Dedifferentiated amniotic fluid mesenchymal stem cell (primary cell): ENCODE measurements around the gene REG3G.
"Not testable (repeated sequence)": the region's sequence is repeated elsewhere in the genome, so short reads cannot be mapped to it uniquely, and the experiment has no call there.

ENCODE experiments used
- DNase-seq: peaks from one replicate; pipeline ENCODE4 v3.0.0-alpha.2; 2016; ENCODE audit errors: extremely low spot score

REG3G gene

GRCh38 chr2:79016342-79016741 lies 9.2 kb upstream of the REG3G start:
- no peak for DNase-seq

- no peak for DNase-seq
Observed at GRCh38 chr2:79026061-79026460, 559 bp downstream of the REG3G start.

GRCh38 chr2:79039944-79040343 lies 14.4 kb downstream of the REG3G start:
- no peak for DNase-seq

- no peak for DNase-seq
Observed at GRCh38 chr2:79041032-79041448, 15.5 kb downstream of the REG3G start.

- not testable (repeated sequence) for DNase-seq
Observed at GRCh38 chr2:79053486-79053885, 28.0 kb downstream of the REG3G start.

GRCh38 chr2:79054769-79055168 lies 29.3 kb downstream of the REG3G start:
- DNase-seq, result not testable (repeated sequence)

- no peak for DNase-seq
Observed at GRCh38 chr2:79065201-79065600, 39.7 kb downstream of the REG3G start.

GRCh38 chr2:79071078-79071477 lies 45.6 kb downstream of the REG3G start:
- DNase-seq, result no peak
